ENCODE results near the gene NKX1-2. TPM values are rescaled to one million over a fixed set of nuclear protein-coding genes. Genes with fewer than 3 reads are reported as not detected.

NKX1-2 gene
- total and polyA plus RNA-seq, 8 donors: not detected

GRCh38 chr10:124495725-124496124, 45.9 kb upstream of the NKX1-2 start:
- Histone ChIP-seq H3K27ac (no peak overlapping the region), H3K36me3 (no peaks in the 10 kb centered on the region), H3K4me3 (no peak overlapping the region), H3K9me3 (no peaks in the 10 kb centered on the region), H3K4me1 (no peaks in the 10 kb centered on the region), H3K27me3 (no peaks in the 10 kb centered on the region)
- FAIRE-seq: no peak
- ATAC-seq: no peak
- intact Hi-C loops (cut with DNase I): no loop called here
- no peak for DNase-seq
- no peak for TF ChIP-seq CTCF (IDR thresholded peaks at IDR 0.05)
- 94 to 97% methylated on average over 11 of the region's 11 CpGs for WGBS, 2 donors

- no peaks in the 10 kb centered on the region for H3K36me3 ChIP-seq
- no peak for ATAC-seq
- no peaks in the 10 kb centered on the region for H3K4me1 ChIP-seq
- TF ChIP-seq CTCF (IDR thresholded peaks at IDR 0.05): no peak
- no peak for FAIRE-seq
- DNase-seq: no peak
- no peaks in the 10 kb centered on the region for H3K9me3 ChIP-seq
- no peak overlapping the region for H3K4me3 ChIP-seq
- intact Hi-C loops (cut with DNase I): no loop called here
- no peak overlapping the region for H3K27ac ChIP-seq
- no peaks in the 10 kb centered on the region for H3K27me3 ChIP-seq
- WGBS, 2 donors: 96% methylated on average over 7 of the region's 7 CpGs
These were observed 45.3 kb upstream of the NKX1-2 start for GRCh38 chr10:124495162-124495561.

GRCh38 chr10:124494046-124494807, 44.4 kb upstream of the NKX1-2 start:
- H3K4me3 ChIP-seq: no peak overlapping the region
- H3K27ac ChIP-seq: no peak overlapping the region
- no peak for DNase-seq
- no peaks in the 10 kb centered on the region for H3K27me3 ChIP-seq
- H3K9me3 ChIP-seq: no peaks in the 10 kb centered on the region
- intact Hi-C loops (cut with DNase I): no loop called here
- no peak for TF ChIP-seq CTCF (IDR thresholded peaks at IDR 0.05)
- no peak for FAIRE-seq
- no peaks in the 10 kb centered on the region for H3K36me3 ChIP-seq
- 78 to 81% methylated on average over 15 to 16 of the region's 16 CpGs for WGBS, 2 donors
- no peaks in the 10 kb centered on the region for H3K4me1 ChIP-seq
- ATAC-seq: peak in 2 of 4 donors; percentile 40 to 46

- H3K36me3 ChIP-seq: no peaks in the 10 kb centered on the region
- FAIRE-seq: no peak
- TF ChIP-seq CTCF (IDR thresholded peaks at IDR 0.05): no peak
- 74 to 87% methylated on average over 23 of the region's 23 CpGs for WGBS, 2 donors
- peak in 2 of 4 donors; percentile 62 to 67 for ATAC-seq
- DNase-seq: no peak
- intact Hi-C loops (cut with DNase I): no loop called here
- H3K27me3 ChIP-seq: no peaks in the 10 kb centered on the region
- H3K9me3 ChIP-seq: no peaks in the 10 kb centered on the region
- no peaks in the 10 kb centered on the region for H3K4me1 ChIP-seq
- H3K4me3 ChIP-seq: no peak overlapping the region
- no peak overlapping the region for H3K27ac ChIP-seq
These were observed 43.5 kb upstream of the NKX1-2 start for GRCh38 chr10:124493214-124493882.

- no peak for FAIRE-seq
- H3K27ac ChIP-seq: no peak overlapping the region
- DNase-seq: no peak
- H3K36me3 ChIP-seq: no peaks in the 10 kb centered on the region
- intact Hi-C loops (cut with DNase I): no loop called here
- WGBS, 2 donors: 91 to 92% methylated on average over 8 of the region's 8 CpGs
- no peak for ATAC-seq
- no peak overlapping the region for H3K4me3 ChIP-seq
- H3K27me3 ChIP-seq: no peaks in the 10 kb centered on the region
- TF ChIP-seq CTCF (IDR thresholded peaks at IDR 0.05): no peak
- no peaks in the 10 kb centered on the region for H3K4me1 ChIP-seq
- H3K9me3 ChIP-seq: no peaks in the 10 kb centered on the region
These were observed 42.4 kb upstream of the NKX1-2 start for GRCh38 chr10:124492266-124492665.
